H9 (cell line): ENCODE measurements around the gene GFI1B. TPM values are rescaled to one million over a fixed set of nuclear protein-coding genes. Genes with fewer than 3 reads are reported as not detected.
A peak's percentile ranks its signal among the peaks of the same experiment; 100 is the strongest.

ENCODE experiments used
- DNase-seq: peaks from one replicate; pipeline ENCODE4 v3.0.0-alpha.2; 2017
- H2AFZ ChIP-seq: one replicate; pipeline ENCODE4 v1.6.1; 2013; ENCODE audit warnings: mild to moderate bottlenecking, low read length, control low read depth, moderate library complexity
- H2AK5ac ChIP-seq: 2 replicates; pipeline ENCODE4 v1.6.1; 2013; ENCODE audit warnings: low read length, control low read depth, mixed read lengths; ENCODE audit not compliant: insufficient read length
- H2BK120ac ChIP-seq: one replicate; pipeline ENCODE4 v1.6.1; 2013; ENCODE audit warnings: low read depth, mild to moderate bottlenecking, low read length, control low read depth, inconsistent platforms; ENCODE audit not compliant: poor library complexity, severe bottlenecking
- H2BK12ac ChIP-seq: 2 replicates; pipeline ENCODE4 v1.6.1; 2013; ENCODE audit warnings: low read length, control low read depth, mixed read lengths, low read depth; ENCODE audit not compliant: insufficient read length
- H2BK15ac ChIP-seq: 2 replicates; pipeline ENCODE4 v1.6.1; 2013; ENCODE audit warnings: low read depth, low read length, control low read depth
- H2BK20ac ChIP-seq: one replicate; pipeline ENCODE4 v1.6.1; 2013; ENCODE audit warnings: low read depth, mild to moderate bottlenecking, low read length, control low read depth, inconsistent platforms; ENCODE audit not compliant: poor library complexity, severe bottlenecking
- H2BK5ac ChIP-seq: 2 replicates; pipeline ENCODE4 v1.6.1; 2013; ENCODE audit warnings: low read length, control low read depth, mixed read lengths; ENCODE audit not compliant: insufficient read length
- H3K14ac ChIP-seq: 2 replicates; pipeline ENCODE4 v1.6.1; 2013; ENCODE audit warnings: low read length, control low read depth; ENCODE audit not compliant: insufficient read depth
- H3K18ac ChIP-seq: 2 replicates; pipeline ENCODE4 v1.6.1; 2013; ENCODE audit warnings: low read depth, mild to moderate bottlenecking, mixed read lengths, low read length, control low read depth; ENCODE audit not compliant: insufficient read length
- H3K23ac ChIP-seq: 2 replicates; pipeline ENCODE4 v1.6.1; 2013; ENCODE audit warnings: low read length, control low read depth, mixed read lengths, low read depth; ENCODE audit not compliant: insufficient read length
- H3K23me2 ChIP-seq: 2 replicates; pipeline ENCODE4 v1.6.1; 2013; ENCODE audit warnings: low read depth, mild to moderate bottlenecking, mixed read lengths, low read length, control low read depth; ENCODE audit not compliant: insufficient read length, poor library complexity, severe bottlenecking
- H3K27ac ChIP-seq: 2 replicates; pipeline ENCODE4 v1.5.1; 2013; ENCODE audit warnings: low read length, control low read depth, mixed read lengths, low read depth; ENCODE audit not compliant: insufficient read length
- H3K27me3 ChIP-seq: 2 replicates; pipeline ENCODE4 v1.6.1; 2013; ENCODE audit warnings: low read length, control low read depth, inconsistent platforms; ENCODE audit not compliant: insufficient read depth
- H3K4ac ChIP-seq: 2 replicates; pipeline ENCODE4 v1.6.1; 2013; ENCODE audit warnings: low read depth, mild to moderate bottlenecking, control low read depth, inconsistent platforms, low read length, moderate library complexity
- H3K4me1 ChIP-seq: 2 replicates; pipeline ENCODE4 v1.6.1; 2013; ENCODE audit warnings: low read length, control low read depth, inconsistent platforms; ENCODE audit not compliant: insufficient read depth
- H3K4me2 ChIP-seq: 2 replicates; pipeline ENCODE4 v1.6.1; 2013; ENCODE audit warnings: low read length, control low read depth, mixed read lengths; ENCODE audit not compliant: insufficient read length, insufficient read depth
- H3K56ac ChIP-seq: 2 replicates; pipeline ENCODE4 v1.6.1; 2013; ENCODE audit warnings: low read depth, mild to moderate bottlenecking, mixed read lengths, low read length, control low read depth; ENCODE audit not compliant: insufficient read length
- H3K79me1 ChIP-seq: 2 replicates; pipeline ENCODE4 v1.6.1; 2013; ENCODE audit warnings: low read depth, mild to moderate bottlenecking, moderate library complexity, low read length, control low read depth, inconsistent platforms; ENCODE audit not compliant: insufficient read depth, poor library complexity, severe bottlenecking
- H3K79me2 ChIP-seq: 2 replicates; pipeline ENCODE4 v1.6.1; 2013; ENCODE audit warnings: low read length, control low read depth, inconsistent platforms; ENCODE audit not compliant: insufficient read depth
- H3K9ac ChIP-seq: 2 replicates; pipeline ENCODE4 v1.6.1; 2013; ENCODE audit warnings: low read length, control low read depth, mixed read lengths; ENCODE audit not compliant: insufficient read length; ENCODE audit errors: extremely low read depth
- H3K9me3 ChIP-seq: one replicate; pipeline ENCODE4 v1.6.1; 2013; ENCODE audit warnings: low read depth, low read length, inconsistent platforms; ENCODE audit not compliant: control insufficient read depth
- H3T11ph ChIP-seq: one replicate; pipeline ENCODE4 v1.6.1; 2013; ENCODE audit warnings: mild to moderate bottlenecking, low read length, control low read depth, inconsistent platforms
- H4K20me1 ChIP-seq: one replicate; pipeline ENCODE4 v1.6.1; 2013; ENCODE audit not compliant: control insufficient read depth, insufficient read length, insufficient read depth
- H4K5ac ChIP-seq: 2 replicates; pipeline ENCODE4 v1.6.1; 2013; ENCODE audit warnings: low read depth, mild to moderate bottlenecking, mixed read lengths, low read length, control low read depth; ENCODE audit not compliant: insufficient read length
- H4K8ac ChIP-seq: replicated peaks from 2 replicates; pipeline ENCODE4 v1.6.1; 2013; ENCODE audit warnings: low read length, control low read depth, mixed read lengths, low read depth; ENCODE audit not compliant: insufficient read length
- H4K91ac ChIP-seq: 2 replicates; pipeline ENCODE4 v1.6.1; 2013; ENCODE audit warnings: low read depth, mild to moderate bottlenecking, moderate library complexity, mixed read lengths, low read length, control low read depth; ENCODE audit not compliant: insufficient read length
- H3K27ac Mint-ChIP-seq, 3 experiments: 2 replicates in 2 of 3; 3 replicates in 1 of 3; pipeline ENCODE4 v1.8.0; 2020 to 2021; ENCODE audit warnings: mixed read lengths in 3 of 3, mild to moderate bottlenecking in 1 of 3, moderate library complexity in 1 of 3
- H3K27me3 Mint-ChIP-seq: 2 replicates; pipeline ENCODE4 v1.8.0; 2021; ENCODE audit warnings: low read depth, mild to moderate bottlenecking, moderate library complexity, mixed read lengths
- H3K36me3 Mint-ChIP-seq, 3 experiments: 2 replicates in 2 of 3; 3 replicates in 1 of 3; pipeline ENCODE4 v1.8.0; 2020 to 2021; ENCODE audit warnings: low read depth in 3 of 3, mixed read lengths in 3 of 3; ENCODE audit not compliant: insufficient read depth in 1 of 3
- H3K4me1 Mint-ChIP-seq, 2 experiments: 2 replicates each; pipeline ENCODE4 v1.8.0; 2020; ENCODE audit warnings: mixed read lengths in 2 of 2
- H3K4me3 Mint-ChIP-seq, 2 experiments: 2 replicates in 1 of 2; 3 replicates in 1 of 2; pipeline ENCODE4 v1.8.0; 2020 to 2021; ENCODE audit warnings: mild to moderate bottlenecking in 2 of 2, mixed read lengths in 2 of 2, moderate library complexity in 1 of 2
- H3K9me3 Mint-ChIP-seq, 2 experiments: 2 replicates in 1 of 2; 3 replicates in 1 of 2; pipeline ENCODE4 v1.8.0; 2020; ENCODE audit warnings: mild to moderate bottlenecking in 2 of 2, mixed read lengths in 2 of 2, moderate library complexity in 1 of 2
- WGBS: extraction: QIAGEN DNeasy Blood & Tissue Kit; methylation state at CpG from one replicate; pipeline ENCODE4 v1.1.7; 2013; ENCODE audit warnings: missing lambda C conversion rate, low lambda C conversion rate, mixed read lengths; ENCODE audit not compliant: insufficient read length; ENCODE audit errors: extremely low coverage; 5-methylcytosine and 5-hydroxymethylcytosine counted together
- total RNA-seq: library from RNA; stranded (reverse); gene quantifications from 2 replicates; pipeline ENCODE4 v1.2.1, GENCODE V29; 2021
- TF ChIP-seq, protein P1 (sequence below): fragments of 200-600 bp; sonication (generic); conservative IDR thresholded peaks from 3 replicates; pipeline ENCODE4 v1.8.0; 2021; ENCODE audit warnings: antibody characterized with exemption, mild to moderate bottlenecking

Gene GFI1B
- total RNA-seq, 1 experiment from 2014 or later: not detected

DNA sequence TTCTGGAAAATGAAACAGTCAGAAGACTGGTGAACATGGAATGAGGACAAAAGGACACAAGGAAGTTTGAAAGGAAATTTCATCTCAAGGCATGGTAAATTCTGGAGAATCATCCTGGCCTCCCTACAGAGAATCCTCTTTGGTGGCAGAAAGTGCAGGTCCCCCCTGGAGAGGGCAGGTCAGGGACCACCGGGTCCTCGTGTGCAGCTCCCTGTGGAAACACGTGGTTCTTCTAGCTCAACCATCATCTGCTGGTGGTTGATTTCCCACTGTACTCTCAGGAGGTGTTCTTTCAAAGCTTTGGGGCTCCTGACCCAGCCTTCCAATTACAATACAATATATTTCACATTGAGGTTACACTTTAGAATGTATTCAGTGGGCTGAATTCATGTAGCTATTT lies 49.7 kb downstream of the GFI1B start:
- peaks cover 17 to 18% of the 10 kb centered on the region in 2 experiments for H3K4me1 Mint-ChIP-seq
- Histone ChIP-seq H2BK20ac (no peak overlapping the region), H3K4me2 (no peak overlapping the region)

More for the DNA sequence above, 49.7 kb downstream of the GFI1B start:
- no peak overlapping the region for H3T11ph ChIP-seq
- peaks cover 11% of the 10 kb centered on the region; the same call in 1 of the 2 replicates for H3K79me2 ChIP-seq
- H3K27ac ChIP-seq: no peak overlapping the region
- H3K27me3 Mint-ChIP-seq: peaks cover 17% of the 10 kb centered on the region
- DNase-seq: no peak
- peaks cover 4% of the 10 kb centered on the region for H3K23me2 ChIP-seq
- H3K9me3 ChIP-seq: no peaks in the 10 kb centered on the region
- H3K9ac ChIP-seq: no peak overlapping the region
- no peaks in the 10 kb centered on the region; the same call in 1 of the 2 replicates for H3K4me1 ChIP-seq
- no peak overlapping the region for H2BK120ac ChIP-seq
- H4K91ac ChIP-seq: no peak overlapping the region
- no peak overlapping the region for H3K56ac ChIP-seq
- no peak overlapping the region for H4K8ac ChIP-seq
- H4K20me1 ChIP-seq: no peaks in the 10 kb centered on the region
- no peak overlapping the region for H2AK5ac ChIP-seq
- no peak overlapping the region for H3K18ac ChIP-seq
- H2AFZ ChIP-seq: no peak overlapping the region
- H3K79me1 ChIP-seq: no peaks in the 10 kb centered on the region
- no peak overlapping the region for H2BK15ac ChIP-seq
- H3K4me3 Mint-ChIP-seq: peak overlapping the region; percentile 27 to 93; a peak in 3 of 5 replicates
- no CpG with 5 or more reads among the region's 3 CpGs for WGBS
- TF ChIP-seq, protein P1, sequence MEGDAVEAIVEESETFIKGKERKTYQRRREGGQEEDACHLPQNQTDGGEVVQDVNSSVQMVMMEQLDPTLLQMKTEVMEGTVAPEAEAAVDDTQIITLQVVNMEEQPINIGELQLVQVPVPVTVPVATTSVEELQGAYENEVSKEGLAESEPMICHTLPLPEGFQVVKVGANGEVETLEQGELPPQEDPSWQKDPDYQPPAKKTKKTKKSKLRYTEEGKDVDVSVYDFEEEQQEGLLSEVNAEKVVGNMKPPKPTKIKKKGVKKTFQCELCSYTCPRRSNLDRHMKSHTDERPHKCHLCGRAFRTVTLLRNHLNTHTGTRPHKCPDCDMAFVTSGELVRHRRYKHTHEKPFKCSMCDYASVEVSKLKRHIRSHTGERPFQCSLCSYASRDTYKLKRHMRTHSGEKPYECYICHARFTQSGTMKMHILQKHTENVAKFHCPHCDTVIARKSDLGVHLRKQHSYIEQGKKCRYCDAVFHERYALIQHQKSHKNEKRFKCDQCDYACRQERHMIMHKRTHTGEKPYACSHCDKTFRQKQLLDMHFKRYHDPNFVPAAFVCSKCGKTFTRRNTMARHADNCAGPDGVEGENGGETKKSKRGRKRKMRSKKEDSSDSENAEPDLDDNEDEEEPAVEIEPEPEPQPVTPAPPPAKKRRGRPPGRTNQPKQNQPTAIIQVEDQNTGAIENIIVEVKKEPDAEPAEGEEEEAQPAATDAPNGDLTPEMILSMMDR: no peak
- no peak overlapping the region for H3K14ac ChIP-seq
- H3K4ac ChIP-seq: no peak overlapping the region
- no peak overlapping the region for H3K23ac ChIP-seq
- H3K27me3 ChIP-seq: no peaks in the 10 kb centered on the region
- H2BK5ac ChIP-seq: no peak overlapping the region
- H4K5ac ChIP-seq: no peak overlapping the region
- no peak overlapping the region for H2BK12ac ChIP-seq
- H3K36me3 Mint-ChIP-seq: peaks cover 5 to 9% (median 8%) of the 10 kb centered on the region in 3 experiments; a peak in 5 of 7 replicates
- H3K27ac Mint-ChIP-seq: no peak overlapping the region
- peaks cover 2 to 6% of the 10 kb centered on the region in 2 experiments; a peak in 3 of 5 replicates for H3K9me3 Mint-ChIP-seq
